ENCODE measurements around the gene SFT2D2. TPM values are rescaled to one million over a fixed set of nuclear protein-coding genes. Genes with fewer than 3 reads are reported as not detected.

SFT2D2 gene
- total RNA-seq, 2 donors from 2014 or later, result 32.5 to 34.3 TPM

DNA sequence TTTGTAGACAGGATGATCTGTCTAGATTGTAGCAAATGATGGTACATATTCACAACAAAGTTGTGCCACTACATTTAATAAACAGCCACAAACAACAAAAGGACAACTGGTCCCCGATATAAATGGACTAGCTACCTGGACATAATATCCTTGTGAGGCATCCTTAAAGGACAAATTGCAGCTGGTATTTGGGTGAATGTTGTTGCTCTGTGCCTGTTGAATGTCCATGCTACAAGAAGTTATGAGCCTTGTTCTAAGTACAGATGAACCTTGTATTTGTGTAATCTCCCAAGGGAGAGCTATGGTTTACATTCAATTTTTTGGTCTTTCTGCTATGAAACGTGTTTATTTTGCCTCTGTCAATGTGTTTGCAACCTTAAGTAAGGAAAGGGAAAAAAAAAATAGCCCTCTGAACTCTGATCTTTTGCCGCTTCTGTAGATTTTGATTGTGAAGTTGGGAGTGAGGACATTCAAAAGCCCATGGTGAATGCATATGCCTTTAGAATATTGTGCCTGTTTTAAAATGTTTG lies 26.5 kb downstream of the SFT2D2 start:
- H3K4me1 Mint-ChIP-seq, result peaks cover 9% of the 10 kb centered on the region
- Histone ChIP-seq H3K27ac (ENCODE audit: low read depth, low read length) (no peak overlapping the region), H3K27me3 (ENCODE audit: control insufficient read depth, insufficient read depth, low read length, poor library complexity, severe bottlenecking) (no peaks in the 10 kb centered on the region), H3K4me1 (ENCODE audit: control insufficient read depth, insufficient read depth, low read length) (no peaks in the 10 kb centered on the region), H3K36me3 (ENCODE audit: control insufficient read depth, insufficient read depth, low read length) (peaks cover 64% of the 10 kb centered on the region), H3K9me3 (ENCODE audit: control insufficient read depth, low read length) (peaks cover 27% of the 10 kb centered on the region), H3K4me3 (ENCODE audit: low read length) (no peak overlapping the region), H3K9ac (ENCODE audit: extremely low read depth, low read length, poor library complexity, severe bottlenecking) (no peak overlapping the region)
- no peak overlapping the region for H3K4me3 Mint-ChIP-seq
- peaks cover 62% of the 10 kb centered on the region for H3K36me3 Mint-ChIP-seq (ENCODE audit: low read depth)
- peaks cover 23% of the 10 kb centered on the region for H3K9me3 Mint-ChIP-seq
- DNase-seq, result no peak
- no peak overlapping the region for H3K27ac Mint-ChIP-seq
- WGBS, 2 experiments (ENCODE audit: insufficient coverage in 1 of 2, insufficient read length in 1 of 2), result 90 to 92% methylated on average over 2 to 3 of the region's 3 CpGs
- H3K27me3 Mint-ChIP-seq (ENCODE audit: insufficient read depth), result no peaks in the 10 kb centered on the region
- TF ChIP-seq, protein P1, sequence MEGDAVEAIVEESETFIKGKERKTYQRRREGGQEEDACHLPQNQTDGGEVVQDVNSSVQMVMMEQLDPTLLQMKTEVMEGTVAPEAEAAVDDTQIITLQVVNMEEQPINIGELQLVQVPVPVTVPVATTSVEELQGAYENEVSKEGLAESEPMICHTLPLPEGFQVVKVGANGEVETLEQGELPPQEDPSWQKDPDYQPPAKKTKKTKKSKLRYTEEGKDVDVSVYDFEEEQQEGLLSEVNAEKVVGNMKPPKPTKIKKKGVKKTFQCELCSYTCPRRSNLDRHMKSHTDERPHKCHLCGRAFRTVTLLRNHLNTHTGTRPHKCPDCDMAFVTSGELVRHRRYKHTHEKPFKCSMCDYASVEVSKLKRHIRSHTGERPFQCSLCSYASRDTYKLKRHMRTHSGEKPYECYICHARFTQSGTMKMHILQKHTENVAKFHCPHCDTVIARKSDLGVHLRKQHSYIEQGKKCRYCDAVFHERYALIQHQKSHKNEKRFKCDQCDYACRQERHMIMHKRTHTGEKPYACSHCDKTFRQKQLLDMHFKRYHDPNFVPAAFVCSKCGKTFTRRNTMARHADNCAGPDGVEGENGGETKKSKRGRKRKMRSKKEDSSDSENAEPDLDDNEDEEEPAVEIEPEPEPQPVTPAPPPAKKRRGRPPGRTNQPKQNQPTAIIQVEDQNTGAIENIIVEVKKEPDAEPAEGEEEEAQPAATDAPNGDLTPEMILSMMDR (conservative IDR thresholded peaks at IDR 0.05), result no peak

DNA sequence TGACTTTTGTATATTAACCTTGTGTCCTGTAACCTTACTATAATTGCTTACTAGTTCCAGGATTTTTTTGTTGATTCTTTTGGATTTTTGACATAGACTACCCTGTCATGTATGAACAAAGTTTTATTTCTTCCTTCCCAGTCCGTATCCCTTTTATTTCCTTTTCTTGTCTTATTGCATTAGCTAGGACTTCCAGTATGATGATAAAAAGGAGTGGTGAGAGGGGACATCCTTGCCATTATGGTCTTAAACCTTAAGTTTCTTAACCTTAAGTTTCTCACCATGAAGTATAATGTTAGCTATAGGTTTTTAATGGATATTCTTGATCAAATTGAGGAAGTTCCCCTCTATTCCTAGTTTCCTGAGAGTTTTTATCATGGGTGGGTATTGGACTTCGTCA lies 30.4 kb downstream of the SFT2D2 start:
- Mint-ChIP-seq H3K4me3 (no peak overlapping the region), H3K27ac (no peak overlapping the region), H3K36me3 (ENCODE audit: low read depth) (peaks cover 51% of the 10 kb centered on the region), H3K9me3 (peaks cover 32% of the 10 kb centered on the region), H3K4me1 (peaks cover 7% of the 10 kb centered on the region), H3K27me3 (ENCODE audit: insufficient read depth) (no peaks in the 10 kb centered on the region)
- Histone ChIP-seq H3K4me3 (ENCODE audit: low read length) (peak overlapping the region; percentile 43), H3K4me1 (ENCODE audit: control insufficient read depth, insufficient read depth, low read length) (no peaks in the 10 kb centered on the region), H3K9ac (ENCODE audit: extremely low read depth, low read length, poor library complexity, severe bottlenecking) (no peak overlapping the region), H3K9me3 (ENCODE audit: control insufficient read depth, low read length) (peaks cover 36% of the 10 kb centered on the region), H3K36me3 (ENCODE audit: control insufficient read depth, insufficient read depth, low read length) (peaks cover 44% of the 10 kb centered on the region), H3K27ac (ENCODE audit: low read depth, low read length) (no peak overlapping the region), H3K27me3 (ENCODE audit: control insufficient read depth, insufficient read depth, low read length, poor library complexity, severe bottlenecking) (no peaks in the 10 kb centered on the region)
- TF ChIP-seq, protein P1 (conservative IDR thresholded peaks at IDR 0.05), result no peak
- 86 to 95% methylated on average over 1 of the region's 2 CpGs for WGBS, 2 experiments (ENCODE audit: insufficient coverage in 1 of 2, insufficient read length in 1 of 2)
- DNase-seq, result no peak

DNA sequence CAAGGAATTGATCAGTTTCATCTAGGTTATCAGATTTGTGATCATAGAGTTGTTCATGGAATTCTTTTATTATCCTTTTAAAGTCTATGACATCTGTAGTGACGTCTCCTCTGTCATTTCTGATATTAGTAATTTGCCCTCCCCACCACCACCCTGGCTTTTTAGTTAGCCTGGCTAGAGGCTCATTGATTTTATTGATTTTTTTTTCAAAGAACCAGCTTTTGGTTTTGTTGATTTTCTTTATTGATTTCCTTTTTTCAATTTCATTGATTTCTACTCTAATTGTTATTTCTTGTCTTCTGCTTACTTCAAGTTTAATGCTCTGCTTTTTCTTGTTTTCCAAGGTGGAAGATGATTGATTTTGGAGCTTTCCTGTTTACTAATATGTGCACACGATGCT lies 31.6 kb downstream of the SFT2D2 start:
- Histone ChIP-seq H3K27me3 (ENCODE audit: control insufficient read depth, insufficient read depth, low read length, poor library complexity, severe bottlenecking) (no peaks in the 10 kb centered on the region), H3K9ac (ENCODE audit: extremely low read depth, low read length, poor library complexity, severe bottlenecking) (no peak overlapping the region), H3K36me3 (ENCODE audit: control insufficient read depth, insufficient read depth, low read length) (peaks cover 38% of the 10 kb centered on the region), H3K9me3 (ENCODE audit: control insufficient read depth, low read length) (peaks cover 36% of the 10 kb centered on the region), H3K4me3 (ENCODE audit: low read length) (no peak overlapping the region), H3K4me1 (ENCODE audit: control insufficient read depth, insufficient read depth, low read length) (no peaks in the 10 kb centered on the region), H3K27ac (ENCODE audit: low read depth, low read length) (no peak overlapping the region)
- Mint-ChIP-seq H3K4me1 (peaks cover 7% of the 10 kb centered on the region), H3K4me3 (no peak overlapping the region), H3K27me3 (ENCODE audit: insufficient read depth) (no peaks in the 10 kb centered on the region), H3K9me3 (peaks cover 32% of the 10 kb centered on the region), H3K36me3 (ENCODE audit: low read depth) (peaks cover 51% of the 10 kb centered on the region), H3K27ac (no peak overlapping the region)
- DNase-seq, result no peak
- TF ChIP-seq, protein P1 (conservative IDR thresholded peaks at IDR 0.05), result no peak
- WGBS, 2 experiments (ENCODE audit: insufficient coverage in 1 of 2, insufficient read length in 1 of 2), result 100% methylated on average over 2 of the region's 2 CpGs; no CpG with 5 or more reads in 1 of the 2 experiments
